ENCODE measurements around the gene NOS3.

The NOS3 gene

GRCh38 chr7:150979713-150980390 is 11.0 kb upstream of the NOS3 start:
- DNase-seq (ENCODE audit: low spot score) = no peak

- DNase-seq (ENCODE audit: low spot score) = no peak
Observed at GRCh38 chr7:150980663-150981062, 10.2 kb upstream of the NOS3 start.

GRCh38 chr7:150981644-150982043 is 9.2 kb upstream of the NOS3 start:
- no peak for DNase-seq (ENCODE audit: low spot score)

- DNase-seq (ENCODE audit: low spot score) = no peak
Observed at GRCh38 chr7:150982351-150982750, 8.5 kb upstream of the NOS3 start.

- DNase-seq (ENCODE audit: low spot score) = no peak
Observed at GRCh38 chr7:150983893-150984368, 6.9 kb upstream of the NOS3 start.

GRCh38 chr7:150986099-150986512 is 4.7 kb upstream of the NOS3 start:
- no peak for DNase-seq (ENCODE audit: low spot score)

GRCh38 chr7:150986556-150986955 is 4.3 kb upstream of the NOS3 start:
- no peak for DNase-seq (ENCODE audit: low spot score)

- peak; percentile 85 for DNase-seq (ENCODE audit: low spot score)
Observed at GRCh38 chr7:150988230-150989226, 2.3 kb upstream of the NOS3 start.

GRCh38 chr7:150989456-150989855 is 1.4 kb upstream of the NOS3 start:
- no peak for DNase-seq (ENCODE audit: low spot score)

- DNase-seq (ENCODE audit: low spot score) = no peak
Observed at GRCh38 chr7:150992051-150992640, 1.3 kb downstream of the NOS3 start.

- no peak for DNase-seq (ENCODE audit: low spot score)
Observed at GRCh38 chr7:150992833-150993302, 2.1 kb downstream of the NOS3 start.

GRCh38 chr7:150993511-150993910 is 2.7 kb downstream of the NOS3 start:
- no peak for DNase-seq (ENCODE audit: low spot score)

GRCh38 chr7:150994141-150994837 is 3.5 kb downstream of the NOS3 start:
- no peak for DNase-seq (ENCODE audit: low spot score)

GRCh38 chr7:150994838-150995510 is 4.2 kb downstream of the NOS3 start:
- no peak for DNase-seq (ENCODE audit: low spot score)

GRCh38 chr7:150996376-150997074 is 5.7 kb downstream of the NOS3 start:
- DNase-seq (ENCODE audit: low spot score) = no peak

GRCh38 chr7:150997075-150997511 is 6.3 kb downstream of the NOS3 start:
- no peak for DNase-seq (ENCODE audit: low spot score)

GRCh38 chr7:150997817-150998216 is 7.0 kb downstream of the NOS3 start:
- DNase-seq (ENCODE audit: low spot score) = no peak

GRCh38 chr7:150998341-150998740 is 7.5 kb downstream of the NOS3 start:
- no peak for DNase-seq (ENCODE audit: low spot score)

- no peak for DNase-seq (ENCODE audit: low spot score)
Observed at GRCh38 chr7:150999001-150999400, 8.2 kb downstream of the NOS3 start.

- no peak for DNase-seq (ENCODE audit: low spot score)
Observed at GRCh38 chr7:150999497-151000230, 8.8 kb downstream of the NOS3 start.

Data from left forelimb (tissue), 1 donor.